Ovary (tissue), 9 donors: ENCODE results near the gene TOMM34. TPM values are rescaled to one million over a fixed set of nuclear protein-coding genes. Genes with fewer than 3 reads are reported as not detected.

Experiments
- DNase-seq, 5 donors: peaks; one replicate each; pipeline ENCODE4 v3.0.0-alpha.2; 2019 to 2020
- H3K27ac ChIP-seq, 2 donors: fragments of 200-600 bp; one replicate each; pipeline versions ENCODE4 v1.5.1 to v1.8.0; 2019 to 2022
- H3K27me3 ChIP-seq: fragments of 200-600 bp; one replicate; pipeline ENCODE4 v1.8.0; 2022
- H3K36me3 ChIP-seq: fragments of 200-600 bp; sonication (generic); one replicate; pipeline ENCODE4 v1.5.1; 2019
- H3K4me1 ChIP-seq: one replicate; pipeline ENCODE4 v1.8.1; 2013; ENCODE audit warnings: mild to moderate bottlenecking, moderate library complexity; ENCODE audit not compliant: insufficient read depth
- H3K4me3 ChIP-seq: fragments of 200-600 bp; sonication (generic); one replicate; pipeline ENCODE4 v1.5.1; 2017
- H3K9me3 ChIP-seq, 2 donors: fragments of 200-600 bp in 1 of 2; sonication (generic) in 1 of 2; one replicate each; pipeline versions ENCODE4 v1.5.1 to v1.8.1; 2013 to 2019; ENCODE audit warnings: mild to moderate bottlenecking in 1 of 2, moderate library complexity in 1 of 2
- CTCF ChIP-seq, 3 donors: fragments of 450-650 bp in 2 of 3; fragments of 200-600 bp in 1 of 3; IDR thresholded peaks; one replicate each; pipeline versions ENCODE4 v1.5.1 to v1.8.0; 2016 to 2022; ENCODE audit warnings: antibody characterized with exemption in 3 of 3, mild to moderate bottlenecking in 1 of 3
- EP300 ChIP-seq: sonication (generic); formaldehyde crosslinking; IDR thresholded peaks from one replicate; pipeline ENCODE4 v1.6.1; 2017; ENCODE audit warnings: antibody characterized with exemption
- POLR2A ChIP-seq: fragments of 450-650 bp; IDR thresholded peaks from one replicate; pipeline ENCODE4 v1.6.1; 2017; ENCODE audit warnings: antibody characterized with exemption, mild to moderate bottlenecking, moderate library complexity
- WGBS, 3 donors: extraction: QIAGEN DNeasy Blood & Tissue Kit in 1 of 3; methylation state at CpG; one replicate each; pipeline versions ENCODE4 v1.1.5 to v1.1.7; 2013 to 2017; 5-methylcytosine and 5-hydroxymethylcytosine counted together
- intact Hi-C, 4 donors: fragments of 100-400 bp; cut with DNase I; formaldehyde crosslinking; loops; one replicate each; pipeline versions ENCODE4 v1.11.0 to v1.15.1; 2022 to 2023
- polyA plus RNA-seq, 2 donors: library from polyadenylated mRNA; stranded (reverse); fragments of 200-250 nt in 1 of 2; fragments of 350-450 nt in 1 of 2; fragmentation: Illumina TruSeq in 1 of 2; extraction: RNeasy Lipid Tissue Mini Kit (QIAGEN cat#74804) in 1 of 2; gene quantifications; one replicate each; pipeline ENCODE4 v1.2.3, GENCODE V29; 2013 to 2014
- total RNA-seq, 7 donors: library from RNA; depleted of rRNA in 2 of 7; stranded (reverse); fragments of >200 nt in 2 of 7; fragmentation: NEBNext Ultra II Directional in 3 of 7; extraction: Animal tissue kit (Norgen Biotek cat#: 25700) in 3 of 7; gene quantifications; one replicate each; pipeline versions ENCODE4 v1.1.0 to v1.2.4, GENCODE V29; 2016 to 2023
- donor health status: DM: no; HTN: no; CAD: no; lungs with moderate emphysema.
- donor health status: DM: no; HTN: no; CAD: no.
- donor health status: Bipolar disorder and iron deficiency.
- donor health status: DM: yes; HTN: yes; CAD: no.
- donor health status: DM: no; HTN: no; CAD: no.
- donor health status: DM: yes; HTN: yes; CAD: no.

Gene TOMM34
- total and polyA plus RNA-seq, 9 donors, result 12.3 to 60.7 (median 26.2) TPM

DNA sequence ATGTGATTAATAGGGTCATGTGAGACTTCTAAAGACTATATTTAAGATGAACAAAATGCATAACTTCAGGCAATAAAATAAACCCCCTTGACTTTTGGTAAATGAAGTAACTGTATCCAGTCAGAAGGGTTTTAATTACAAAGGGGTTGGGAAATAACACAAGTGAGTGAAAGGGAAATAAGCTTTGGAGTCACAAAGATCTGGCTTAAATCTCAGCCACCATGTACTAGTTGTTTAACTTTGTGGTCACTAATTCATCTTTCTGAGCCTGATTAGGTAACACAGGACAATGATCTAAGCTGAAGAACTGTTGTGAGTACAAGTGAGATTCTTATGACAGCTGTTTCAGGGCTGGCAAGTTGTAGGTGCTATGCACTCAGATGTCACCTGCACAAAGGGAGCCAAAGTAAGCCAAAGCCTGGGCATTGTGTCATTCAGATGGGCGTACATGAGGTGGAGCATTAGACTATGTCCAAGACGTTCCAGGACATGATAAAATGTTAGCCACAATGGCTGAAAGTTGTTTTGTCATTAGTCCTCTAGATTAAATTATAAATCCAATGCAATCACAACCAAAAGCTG, 13.8 kb downstream of the TOMM34 start:
- Histone ChIP-seq H3K36me3 (no peaks in the 10 kb centered on the region), H3K4me1 (peaks cover 3% of the 10 kb centered on the region), H3K27ac (no peak overlapping the region), H3K27me3 (no peaks in the 10 kb centered on the region), H3K9me3 (no peaks in the 10 kb centered on the region), H3K4me3 (no peak overlapping the region)
- no peak for TF ChIP-seq POLR2A
- TF ChIP-seq CTCF (IDR thresholded peaks at IDR 0.05), result no peak
- TF ChIP-seq EP300, result no peak
- no peak for DNase-seq
- intact Hi-C loops, result no loop called here
- 77 to 80% (median 78%) methylated on average over 2 of the region's 2 CpGs for WGBS, 3 donors

GRCh38 chr20:44945261-44945660, 14.9 kb downstream of the TOMM34 start:
- 72 to 86% (median 73%) methylated on average over 6 of the region's 6 CpGs for WGBS, 3 donors
- no peak for TF ChIP-seq POLR2A
- no peak for TF ChIP-seq CTCF (IDR thresholded peaks at IDR 0.05)
- no peak for TF ChIP-seq EP300
- no peak for DNase-seq
- no peaks in the 10 kb centered on the region for H3K27me3 ChIP-seq
- H3K9me3 ChIP-seq, result no peaks in the 10 kb centered on the region
- H3K36me3 ChIP-seq, result no peaks in the 10 kb centered on the region
- no peak overlapping the region for H3K4me3 ChIP-seq
- H3K4me1 ChIP-seq, result peaks cover 3% of the 10 kb centered on the region
- no peak overlapping the region for H3K27ac ChIP-seq
- intact Hi-C loops, result no loop called here

DNA sequence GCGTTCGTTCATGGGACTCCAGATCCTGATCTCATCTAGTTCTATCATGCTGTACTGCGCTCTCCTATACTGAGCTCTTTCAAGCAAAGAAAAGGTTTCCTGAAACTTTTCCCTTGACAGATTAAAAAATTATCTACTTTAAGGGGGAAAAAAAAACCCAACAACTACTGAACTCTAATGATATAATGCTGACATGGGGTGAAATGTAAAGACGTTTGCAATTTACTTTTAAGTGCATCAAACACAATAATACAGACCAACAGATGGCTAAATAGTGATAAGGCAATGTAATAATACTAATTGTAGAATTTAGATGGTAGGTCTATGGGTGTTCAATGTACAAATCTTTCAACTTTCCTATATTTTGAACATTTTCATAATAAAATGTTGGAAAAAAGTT, 16.4 kb downstream of the TOMM34 start:
- Histone ChIP-seq H3K27ac (no peak overlapping the region), H3K27me3 (no peaks in the 10 kb centered on the region), H3K4me1 (peaks cover 3% of the 10 kb centered on the region), H3K9me3 (no peaks in the 10 kb centered on the region), H3K36me3 (no peaks in the 10 kb centered on the region), H3K4me3 (no peak overlapping the region)
- intact Hi-C loops, result no loop called here
- 84 to 88% (median 85%) methylated on average over 4 of the region's 4 CpGs for WGBS, 3 donors
- DNase-seq, result no peak
- TF ChIP-seq EP300 (no peak), POLR2A (no peak), CTCF (IDR thresholded peaks at IDR 0.05) (no peak)

DNA sequence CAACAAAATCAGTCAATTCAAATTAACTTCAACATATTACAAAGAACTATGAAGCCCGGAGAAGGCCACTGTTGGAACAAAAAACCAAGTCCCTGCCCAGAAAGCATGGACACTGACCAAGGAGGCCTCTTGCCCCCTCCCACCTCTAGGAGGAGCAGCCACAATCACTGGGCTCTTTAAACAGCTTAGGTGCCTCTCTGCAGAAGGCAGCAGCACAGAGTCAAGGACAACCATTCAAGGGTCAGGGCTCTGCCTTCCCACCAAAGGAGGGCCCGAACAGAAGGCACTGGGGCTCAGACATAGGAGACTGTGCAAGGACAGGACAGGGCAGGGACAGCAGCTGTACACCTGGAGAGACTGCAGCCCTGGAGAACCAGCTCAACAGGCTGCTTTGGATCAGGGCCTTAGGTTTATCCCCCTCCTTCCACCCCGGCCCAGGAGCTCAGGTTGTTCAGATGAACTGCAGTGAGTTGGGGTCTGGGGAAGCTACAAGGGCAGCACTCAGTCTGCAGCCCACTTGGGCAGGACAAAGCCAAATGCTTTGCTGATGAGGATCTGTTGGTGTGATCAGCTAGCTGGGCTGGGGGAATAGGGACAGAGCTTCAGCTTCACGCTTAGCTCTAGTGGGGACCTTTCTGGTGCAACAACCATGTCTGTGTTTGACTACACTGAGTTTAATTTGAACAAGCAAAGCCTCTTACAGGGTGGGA, 17.8 kb downstream of the TOMM34 start:
- H3K9me3 ChIP-seq, result no peaks in the 10 kb centered on the region
- TF ChIP-seq POLR2A (no peak), CTCF (IDR thresholded peaks at IDR 0.05) (no peak), EP300 (no peak)
- intact Hi-C loops, result no loop called here
- H3K4me3 ChIP-seq, result no peak overlapping the region
- no peaks in the 10 kb centered on the region for H3K36me3 ChIP-seq
- H3K27ac ChIP-seq, result no peak overlapping the region
- H3K4me1 ChIP-seq, result peaks cover 3% of the 10 kb centered on the region
- no peaks in the 10 kb centered on the region for H3K27me3 ChIP-seq
- DNase-seq, result peak in 2 of 5 donors; percentile 30 to 50
- WGBS, 3 donors, result 37 to 56% (median 50%) methylated on average over 4 of the region's 4 CpGs
